Measurements from ENCODE around the gene GALNT14.

The GALNT14 gene

DNA sequence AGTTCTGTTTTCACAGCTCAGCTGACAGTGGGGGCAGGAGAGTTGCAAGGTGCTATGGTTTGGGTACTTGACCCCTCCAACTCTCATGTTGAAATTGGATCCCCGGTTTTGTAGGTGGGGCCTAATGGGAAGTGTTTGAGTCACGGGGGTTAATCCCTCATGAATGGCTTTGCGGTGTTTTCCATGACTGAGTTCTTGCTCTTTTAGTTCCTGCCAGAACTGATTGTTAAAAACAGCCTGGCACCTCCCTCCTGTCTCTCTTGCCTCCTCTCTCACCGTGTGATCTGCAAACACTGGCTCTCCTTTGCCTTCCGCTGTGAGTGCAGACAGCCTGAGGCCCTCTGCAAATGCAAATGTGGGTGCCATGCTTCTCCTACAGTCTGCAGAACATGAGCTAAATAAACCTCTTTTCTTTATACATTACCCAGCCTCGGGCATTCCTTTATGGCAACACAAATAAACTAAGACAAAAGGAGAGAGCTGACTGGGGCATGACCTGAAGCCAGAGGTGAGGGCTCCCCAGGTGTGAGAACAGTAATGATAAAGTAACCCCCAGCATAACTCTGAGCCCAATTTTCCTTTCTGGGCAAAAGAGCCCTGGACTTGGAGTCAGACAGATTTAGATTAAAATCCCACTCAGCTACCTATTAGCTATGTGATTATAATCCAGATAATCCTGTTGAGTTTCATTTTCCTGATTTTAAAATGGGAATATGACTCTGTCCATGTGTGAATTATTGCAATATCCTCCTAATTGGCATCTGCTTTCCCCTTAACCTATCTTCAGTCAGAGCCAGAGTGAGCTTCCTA, 266.1 kb downstream of the GALNT14 start:
- TF ChIP-seq GATA3 (IDR thresholded peaks at IDR 0.05; ENCODE audit: low read depth, low read length) = no peak
- peak; percentile 66; the same call in 1 of the 2 replicates for TF ChIP-seq GATA2 (IDR thresholded peaks at IDR 0.05; ENCODE audit: low read depth, low read length)

DNA sequence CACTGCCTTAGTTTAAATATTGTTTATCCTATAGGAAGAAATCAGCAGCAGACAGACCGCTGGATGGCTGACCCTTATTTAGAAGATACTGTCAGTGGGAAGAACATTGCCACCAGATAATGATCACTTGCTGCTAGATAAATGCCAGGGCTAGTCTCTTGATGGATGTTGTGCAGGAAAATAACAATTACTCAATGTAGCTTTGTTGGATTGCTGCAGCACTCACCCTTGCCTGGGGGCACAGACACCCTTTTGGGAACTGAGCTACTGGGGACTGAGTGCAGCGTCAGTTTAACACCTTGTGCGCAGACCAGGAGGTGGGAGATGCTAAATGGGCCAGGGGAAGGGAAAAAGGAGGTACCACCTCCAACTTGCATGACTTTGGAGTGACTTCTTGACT, 266.8 kb downstream of the GALNT14 start:
- TF ChIP-seq GATA3 (IDR thresholded peaks at IDR 0.05; ENCODE audit: low read depth, low read length) (peak; percentile 98), GATA2 (IDR thresholded peaks at IDR 0.05; ENCODE audit: low read depth, low read length) (peak; percentile 100)

DNA sequence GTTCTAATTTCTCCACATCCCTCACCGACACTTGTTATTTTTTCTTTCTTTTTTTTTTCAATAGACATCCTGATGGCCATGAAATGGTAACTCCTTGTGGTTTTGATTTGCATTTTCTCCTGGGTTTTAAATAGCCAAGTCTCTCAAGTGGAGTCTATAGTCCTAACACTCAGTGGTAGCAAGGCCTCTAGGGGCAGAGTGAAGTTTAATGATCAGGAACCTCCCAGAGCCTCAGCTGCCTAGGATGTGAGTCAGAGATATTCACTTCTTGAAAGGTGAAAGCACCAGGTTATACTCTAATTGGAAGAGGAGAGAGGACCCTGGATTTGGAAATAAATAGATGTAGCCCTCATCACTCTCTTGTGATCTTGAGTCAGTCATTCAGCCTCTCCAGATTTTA, 268.3 kb downstream of the GALNT14 start:
- TF ChIP-seq GATA3 (IDR thresholded peaks at IDR 0.05; ENCODE audit: low read depth, low read length) (no peak), GATA2 (IDR thresholded peaks at IDR 0.05; ENCODE audit: low read depth, low read length) (no peak)

DNA sequence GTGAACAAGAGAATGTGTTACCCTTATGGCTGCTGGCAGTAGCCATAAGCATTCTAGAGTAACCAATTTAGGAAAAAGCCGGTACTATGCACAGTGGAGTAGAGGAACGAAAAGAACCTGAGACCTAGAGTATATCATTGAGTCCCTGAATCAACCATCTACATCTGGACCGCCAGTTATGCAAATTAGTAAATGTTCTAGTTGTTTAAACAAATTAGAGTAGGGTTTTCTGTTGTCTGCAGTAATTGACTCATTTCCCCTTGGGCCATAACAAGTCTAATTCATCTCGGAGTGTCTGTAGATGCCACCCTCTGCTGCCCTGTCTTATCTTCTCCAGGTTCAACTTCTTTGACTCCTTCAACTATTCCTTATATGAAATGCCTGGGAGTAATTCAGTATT, 270.9 kb downstream of the GALNT14 start:
- TF ChIP-seq GATA2 (IDR thresholded peaks at IDR 0.05; ENCODE audit: low read depth, low read length) (no peak), GATA3 (IDR thresholded peaks at IDR 0.05; ENCODE audit: low read depth, low read length) (no peak)

DNA sequence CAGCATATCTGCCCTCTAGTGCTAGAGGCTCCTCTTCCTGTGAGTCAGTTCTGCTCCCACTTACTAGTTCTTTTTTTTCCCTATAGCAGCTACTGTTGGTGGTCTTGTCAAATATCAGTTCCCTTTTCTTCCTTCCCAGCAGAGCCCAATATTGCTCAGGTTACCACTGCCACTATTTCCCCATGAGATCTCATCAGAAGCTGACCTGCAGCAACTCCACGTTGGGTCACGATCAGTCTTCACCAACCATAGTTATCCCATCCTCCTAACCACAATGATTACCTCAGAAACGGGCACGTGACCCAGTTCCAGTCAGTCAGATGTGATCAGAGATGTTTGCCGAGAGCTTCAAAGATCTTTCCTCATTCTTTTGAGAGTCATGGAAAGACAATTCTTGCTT, 271.3 kb downstream of the GALNT14 start:
- no peak for TF ChIP-seq GATA2 (IDR thresholded peaks at IDR 0.05; ENCODE audit: low read depth, low read length)

DNA sequence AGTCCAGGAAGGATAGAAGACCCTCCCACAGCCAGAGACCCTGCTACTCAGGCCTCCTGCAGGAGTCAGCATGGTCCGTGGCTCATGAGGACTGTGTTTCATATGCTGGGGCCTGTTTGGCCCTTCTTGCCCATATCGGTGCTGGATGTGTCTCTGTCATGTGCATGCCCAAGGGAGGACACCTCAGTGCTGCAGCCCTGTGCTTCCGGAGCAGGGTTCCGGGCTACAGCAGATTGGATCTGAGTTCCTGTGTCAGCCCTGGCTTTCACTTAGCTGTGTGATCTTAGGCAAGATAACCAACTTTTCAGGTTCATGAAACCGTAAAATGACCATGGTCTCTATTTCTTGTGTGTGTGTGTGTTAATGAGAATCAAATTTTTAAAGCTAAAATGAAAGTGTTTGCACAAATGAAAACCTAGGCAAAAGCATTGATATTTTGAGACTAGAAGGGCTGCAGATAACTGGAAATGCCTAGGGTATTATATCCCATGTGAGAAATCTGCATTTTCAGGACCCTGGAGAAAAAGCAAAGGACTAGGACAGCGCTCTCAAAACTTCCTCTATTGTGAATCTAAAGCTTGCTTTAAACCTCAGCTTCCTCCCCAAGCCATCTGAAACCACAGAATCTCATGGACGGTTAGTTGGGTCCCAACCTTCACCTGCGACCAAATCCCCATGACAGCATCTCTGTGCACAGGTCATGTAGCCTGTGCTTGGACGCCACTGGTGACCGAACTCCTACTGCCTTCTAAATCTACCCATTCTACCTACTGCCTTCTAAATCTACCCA, 272.2 kb downstream of the GALNT14 start:
- TF ChIP-seq GATA2 (IDR thresholded peaks at IDR 0.05; ENCODE audit: low read depth, low read length) (peak; percentile 68), GATA3 (IDR thresholded peaks at IDR 0.05; ENCODE audit: low read depth, low read length) (no peak)

DNA sequence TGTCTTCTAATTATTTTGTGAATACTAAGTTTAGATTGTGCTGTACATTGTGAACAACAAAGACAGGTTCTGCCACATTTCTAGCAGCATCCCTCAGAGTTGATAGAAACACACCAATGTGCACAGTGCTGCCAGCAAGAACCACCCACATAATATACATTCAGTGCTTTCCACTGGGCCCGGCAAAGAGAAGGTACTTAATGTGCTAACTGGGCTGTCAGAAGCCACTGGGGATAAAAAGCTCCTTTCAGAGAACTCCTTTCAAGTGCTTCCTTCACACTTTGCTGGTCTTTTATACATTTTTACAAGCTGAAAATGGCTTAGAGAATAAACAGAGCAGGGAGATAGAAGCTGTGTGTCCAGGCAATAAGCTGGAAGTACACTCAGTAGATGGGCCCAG, 273.0 kb downstream of the GALNT14 start:
- TF ChIP-seq GATA2 (IDR thresholded peaks at IDR 0.05; ENCODE audit: low read depth, low read length) = no peak
- TF ChIP-seq GATA3 (IDR thresholded peaks at IDR 0.05; ENCODE audit: low read depth, low read length) = no peak

DNA sequence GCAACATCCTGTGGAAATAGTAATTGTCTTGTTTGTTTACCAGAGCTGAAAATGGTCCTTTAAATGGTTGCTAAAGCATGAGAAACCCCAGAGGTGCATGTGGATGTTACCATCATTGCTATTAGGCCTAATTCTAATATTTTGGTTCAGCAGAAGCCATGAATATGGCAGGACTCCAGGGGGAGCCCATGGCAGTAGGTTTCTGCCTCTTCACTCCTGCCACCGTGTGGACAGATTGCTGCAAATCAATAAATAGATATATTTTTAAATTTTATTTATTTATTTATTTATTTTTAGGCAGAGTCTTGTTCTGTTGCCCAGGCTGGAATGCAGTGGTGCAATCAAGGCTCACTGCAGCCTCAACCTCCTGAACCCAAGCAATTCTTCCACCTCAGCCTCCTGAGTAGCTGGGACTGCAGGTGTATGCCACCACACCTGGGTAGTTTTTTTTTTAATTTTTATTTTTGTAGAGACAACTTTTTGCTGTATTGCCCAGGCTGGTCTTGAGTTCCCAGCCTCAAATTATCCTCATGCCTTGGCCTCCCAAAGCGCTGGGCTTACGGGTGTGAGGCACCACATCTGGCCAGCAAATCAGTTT, 276.1 kb downstream of the GALNT14 start:
- no peak for TF ChIP-seq GATA3 (IDR thresholded peaks at IDR 0.05; ENCODE audit: low read depth, low read length)
- no peak for TF ChIP-seq GATA2 (IDR thresholded peaks at IDR 0.05; ENCODE audit: low read depth, low read length)

DNA sequence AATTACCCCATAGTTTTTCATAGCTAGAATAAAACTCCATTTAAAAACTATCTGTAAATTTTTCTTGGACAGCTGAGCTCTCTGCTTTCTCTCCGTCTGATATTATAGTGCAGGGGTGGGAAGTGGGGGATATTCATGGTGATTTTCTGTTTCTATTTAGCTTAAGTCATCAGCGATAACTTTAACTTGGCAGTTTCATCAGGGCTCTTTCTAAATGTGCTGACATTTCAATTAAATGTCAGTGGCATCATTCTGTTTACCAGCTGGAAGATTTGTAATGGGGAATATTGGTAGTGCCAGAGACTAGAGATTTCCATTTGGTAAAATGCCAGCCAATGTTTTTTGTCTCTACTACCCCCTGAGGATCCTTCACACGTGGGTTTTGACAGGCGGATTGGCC, 277.5 kb downstream of the GALNT14 start:
- TF ChIP-seq GATA3 (IDR thresholded peaks at IDR 0.05; ENCODE audit: low read depth, low read length) (no peak), GATA2 (IDR thresholded peaks at IDR 0.05; ENCODE audit: low read depth, low read length) (no peak)
